Measurements from ENCODE around the gene TAMALIN.
"Not testable (repeated sequence)": the region's sequence is repeated elsewhere in the genome, so short reads cannot be mapped to it uniquely, and the experiment has no call there.

The TAMALIN gene

GRCh38 chr12:52006726-52007157, at the start of gene TAMALIN:
Gene TAMALIN (plus strand): TSS chr12:52006946. CDS start chr12:52007020, 74 bp downstream.
- peak in 4 of 14 donors; percentile 12 to 24 (median 18) for DNase-seq

GRCh38 chr12:51958542-51958941, 48.2 kb upstream of the TAMALIN start:
- no peak for DNase-seq

GRCh38 chr12:51959211-51959610, 47.5 kb upstream of the TAMALIN start:
- DNase-seq, result no peak

- no peak for DNase-seq
These were observed 46.8 kb upstream of the TAMALIN start for GRCh38 chr12:51959921-51960320.

GRCh38 chr12:51960488-51960887, 46.3 kb upstream of the TAMALIN start:
- DNase-seq, result no peak

- DNase-seq, result no peak
These were observed 45.9 kb upstream of the TAMALIN start for GRCh38 chr12:51960890-51961289.

GRCh38 chr12:51961834-51962233, 44.9 kb upstream of the TAMALIN start:
- no peak for DNase-seq

GRCh38 chr12:51962737-51963136, 44.0 kb upstream of the TAMALIN start:
- no peak for DNase-seq

- DNase-seq, result no peak
These were observed 43.3 kb upstream of the TAMALIN start for GRCh38 chr12:51963477-51963876.

GRCh38 chr12:51969643-51970042, 37.1 kb upstream of the TAMALIN start:
- no peak for DNase-seq

GRCh38 chr12:51970904-51971646, 35.7 kb upstream of the TAMALIN start:
- DNase-seq, result no peak

GRCh38 chr12:51971679-51972421, 34.9 kb upstream of the TAMALIN start:
- no peak for DNase-seq

GRCh38 chr12:51972422-51972812, 34.3 kb upstream of the TAMALIN start:
- no peak for DNase-seq

- peak in 4 of 14 donors; percentile 12 to 47 (median 17) for DNase-seq
These were observed 33.9 kb upstream of the TAMALIN start for GRCh38 chr12:51972849-51973273.

GRCh38 chr12:51973560-51973959, 33.2 kb upstream of the TAMALIN start:
- DNase-seq, result no peak

GRCh38 chr12:51974646-51975045, 32.1 kb upstream of the TAMALIN start:
- DNase-seq, result no peak

GRCh38 chr12:51975196-51975595, 31.6 kb upstream of the TAMALIN start:
- no peak for DNase-seq

GRCh38 chr12:51976376-51977160, 30.2 kb upstream of the TAMALIN start:
- no peak for DNase-seq

GRCh38 chr12:51977320-51977753, 29.4 kb upstream of the TAMALIN start:
- no peak for DNase-seq

- not testable (repeated sequence) for DNase-seq
These were observed 27.4 kb upstream of the TAMALIN start for GRCh38 chr12:51979306-51979705.

- peak in 9 of 14 donors; percentile 6 to 51 (median 26) for DNase-seq
These were observed 26.5 kb upstream of the TAMALIN start for GRCh38 chr12:51980051-51980808.

- no peak for DNase-seq
These were observed 26.0 kb upstream of the TAMALIN start for GRCh38 chr12:51980809-51981127.

All from C1 segment of cervical spinal cord (tissue), 14 donors.